Dedifferentiated amniotic fluid mesenchymal stem cell (primary cell): ENCODE results near the gene GPR152.
A peak's percentile ranks its signal among the peaks of the same experiment; 100 is the strongest.
"Not testable (repeated sequence)": the region's sequence is repeated elsewhere in the genome, so short reads cannot be mapped to it uniquely, and the experiment has no call there.

Experiments used
- DNase-seq: peaks from one replicate; pipeline ENCODE4 v3.0.0-alpha.2; 2016; ENCODE audit errors: extremely low spot score

The GPR152 gene

GRCh38 chr11:67409781-67410368 is 42.7 kb downstream of the GPR152 start:
- DNase-seq, result no peak

- no peak for DNase-seq
These were observed 43.3 kb downstream of the GPR152 start for GRCh38 chr11:67409261-67409666.

GRCh38 chr11:67408437-67409200 is 43.9 kb downstream of the GPR152 start:
- DNase-seq, result no peak

GRCh38 chr11:67407688-67408163 is 44.8 kb downstream of the GPR152 start:
- DNase-seq, result no peak

GRCh38 chr11:67406969-67407687 is 45.4 kb downstream of the GPR152 start:
- DNase-seq, result no peak

- DNase-seq, result no peak
These were observed 46.0 kb downstream of the GPR152 start for GRCh38 chr11:67406420-67406968.

- no peak for DNase-seq
These were observed 46.7 kb downstream of the GPR152 start for GRCh38 chr11:67405688-67406339.

GRCh38 chr11:67405196-67405567 is 47.3 kb downstream of the GPR152 start:
- no peak for DNase-seq

- DNase-seq, result no peak
These were observed 47.9 kb downstream of the GPR152 start for GRCh38 chr11:67404515-67405195.

GRCh38 chr11:67403085-67403484 is 49.4 kb downstream of the GPR152 start:
- not testable (repeated sequence) for DNase-seq

GRCh38 chr11:67402192-67402839 is 50.2 kb downstream of the GPR152 start:
- DNase-seq, result not testable (repeated sequence)

- DNase-seq, result peak; percentile 75
These were observed 50.9 kb downstream of the GPR152 start, which contains the start of gene PPP1CA for GRCh38 chr11:67401495-67402191. TSS of gene PPP1CA (minus strand) at chr11:67401858. CDS start at chr11:67401782, 76 bp downstream.
